ENCODE data around the gene JAML. TPM values are rescaled to one million over a fixed set of nuclear protein-coding genes. Genes with fewer than 3 reads are reported as not detected.
A peak's percentile ranks its signal among the peaks of the same experiment; 100 is the strongest.

JAML gene
- total and polyA plus RNA-seq, 4 experiments from 2014 or later: 115 to 194 (median 142) TPM

- no peak overlapping the region for H3K4me3 Mint-ChIP-seq
- H3K4me1 Mint-ChIP-seq: peaks cover 12 to 30% (median 21%) of the 10 kb centered on the region in 4 donors
- H3K4me3 ChIP-seq (ENCODE audit: low read length in 2 of 2): no peak overlapping the region
- H3K4me1 ChIP-seq (ENCODE audit: insufficient read depth, low read length): peaks cover 85% of the 10 kb centered on the region
- H3K27me3 ChIP-seq (ENCODE audit: insufficient read depth, low read length): no peaks in the 10 kb centered on the region
- no peaks in the 10 kb centered on the region for H3K27me3 Mint-ChIP-seq
- H3K36me3 Mint-ChIP-seq: peaks cover 14 to 34% of the 10 kb centered on the region in 2 donors
- H3K27ac Mint-ChIP-seq: no peak overlapping the region
- H3K36me3 ChIP-seq (ENCODE audit: insufficient read depth, low read length): peaks cover 8% of the 10 kb centered on the region
- DNase-seq: peak; percentile 73 to 88 (median 80)
- ChIA-PET POLR2A (ENCODE audit: partially characterized antibody) (interaction anchor here (0.6 to 5.6 kb wide), 20 partner anchors 12 to 232 kb away, joined by 3 to 83 read pairs (median 8); partner anchors contain the start of genes CD3D, CD3E, JAML and MPZL2), CTCF (ENCODE audit: partially characterized antibody) (interaction anchor here (0.7 to 2.0 kb wide), 19 partner anchors 8 to 156 kb away, joined by 3 to 22 read pairs (median 6); partner anchors contain the start of genes CD3D, JAML, MPZL3 and UBE4A)
- no peaks in the 10 kb centered on the region for H3K9me3 Mint-ChIP-seq
- no peak overlapping the region for H3K27ac ChIP-seq (ENCODE audit: low read depth, low read length)
- H3K9me3 ChIP-seq (ENCODE audit: control insufficient read depth in 1 of 2, low read length in 2 of 2): no peaks in the 10 kb centered on the region
- intact Hi-C loops (cut with micrococcal nuclease): loop anchor here (2.0 kb wide), 1 partner anchor 14 kb away; no protein-coding TSS in a partner anchor
Observed at GRCh38 chr11:118202599-118203422, 22.0 kb downstream of the JAML start.

- H3K4me3 ChIP-seq (ENCODE audit: low read length in 2 of 2): no peak overlapping the region
- H3K9me3 Mint-ChIP-seq: no peaks in the 10 kb centered on the region
Observed at GRCh38 chr11:118201966-118202365, 22.8 kb downstream of the JAML start.

GRCh38 chr11:118200901-118201680 lies 23.7 kb downstream of the JAML start:
- no peak overlapping the region for H3K27ac Mint-ChIP-seq
- Histone ChIP-seq H3K27me3 (ENCODE audit: insufficient read depth, low read length) (no peaks in the 10 kb centered on the region), H3K4me3 (ENCODE audit: low read length in 2 of 2) (no peak overlapping the region), H3K9me3 (ENCODE audit: control insufficient read depth in 1 of 2, low read length in 2 of 2) (no peaks in the 10 kb centered on the region), H3K36me3 (ENCODE audit: insufficient read depth, low read length) (peaks cover 18% of the 10 kb centered on the region), H3K27ac (ENCODE audit: low read depth, low read length) (peak overlapping the region; percentile 16), H3K4me1 (ENCODE audit: insufficient read depth, low read length) (peaks cover 73% of the 10 kb centered on the region)
- ChIA-PET POLR2A (ENCODE audit: partially characterized antibody) (interaction anchor here (0.9 to 5.6 kb wide), 10 partner anchors 14 to 103 kb away, joined by 3 to 83 read pairs (median 22); partner anchors contain the start of genes CD3E, JAML and MPZL3), CTCF (ENCODE audit: partially characterized antibody) (interaction anchor here (0.8 to 3.3 kb wide), 9 partner anchors 10 to 95 kb away, joined by 3 to 36 read pairs (median 11); partner anchors contain the start of genes JAML and MPZL3)
- H3K9me3 Mint-ChIP-seq: no peaks in the 10 kb centered on the region
- DNase-seq: peak; percentile 33 to 74 (median 51)
- H3K27me3 Mint-ChIP-seq: no peaks in the 10 kb centered on the region
- H3K4me3 Mint-ChIP-seq: no peak overlapping the region
- H3K36me3 Mint-ChIP-seq: peaks cover 20 to 30% of the 10 kb centered on the region in 2 donors
- intact Hi-C loops (cut with micrococcal nuclease): no loop called here
- peaks cover 12 to 15% (median 14%) of the 10 kb centered on the region in 4 donors for H3K4me1 Mint-ChIP-seq

More at GRCh38 chr11:118201966-118202365, 22.8 kb downstream of the JAML start:
- Mint-ChIP-seq H3K27me3 (no peaks in the 10 kb centered on the region), H3K4me3 (no peak overlapping the region), H3K36me3 (peaks cover 13 to 37% of the 10 kb centered on the region in 2 donors), H3K27ac (no peak overlapping the region), H3K4me1 (peaks cover 12 to 24% (median 18%) of the 10 kb centered on the region in 4 donors)
- no peaks in the 10 kb centered on the region for H3K9me3 ChIP-seq (ENCODE audit: control insufficient read depth in 1 of 2, low read length in 2 of 2)
- intact Hi-C loops (cut with micrococcal nuclease): loop anchor here (2.0 kb wide), 1 partner anchor 15 kb away; no protein-coding TSS in a partner anchor
- peaks cover 15% of the 10 kb centered on the region for H3K36me3 ChIP-seq (ENCODE audit: insufficient read depth, low read length)
- ChIA-PET POLR2A (ENCODE audit: partially characterized antibody) (interaction anchor here (0.6 to 5.6 kb wide), 20 partner anchors 13 to 233 kb away, joined by 3 to 83 read pairs (median 8); partner anchors contain the start of genes CD3E, JAML, MPZL2 and MPZL3), CTCF (ENCODE audit: partially characterized antibody) (interaction anchor here (0.7 to 2.0 kb wide), 21 partner anchors 9 to 157 kb away, joined by 3 to 22 read pairs (median 5); partner anchors contain the start of genes CD3D, JAML, MPZL3 and UBE4A)
- peaks cover 81% of the 10 kb centered on the region for H3K4me1 ChIP-seq (ENCODE audit: insufficient read depth, low read length)
- no peaks in the 10 kb centered on the region for H3K27me3 ChIP-seq (ENCODE audit: insufficient read depth, low read length)
- peak overlapping the region; percentile 32 for H3K27ac ChIP-seq (ENCODE audit: low read depth, low read length)
- DNase-seq: peak in 1 of 5 donors; percentile 24

GRCh38 chr11:118200497-118200896 lies 24.3 kb downstream of the JAML start:
- intact Hi-C loops (cut with micrococcal nuclease): no loop called here
- CTCF ChIA-PET (ENCODE audit: partially characterized antibody): interaction anchor here (1.0 to 3.3 kb wide), 10 partner anchors 14 to 287 kb away, joined by 3 to 138 read pairs (median 44); partner anchors contain the start of genes MPZL2 and MPZL3
- peaks cover 67% of the 10 kb centered on the region for H3K4me1 ChIP-seq (ENCODE audit: insufficient read depth, low read length)

GRCh38 chr11:118199135-118199534 lies 25.7 kb downstream of the JAML start:
- H3K4me1 ChIP-seq (ENCODE audit: insufficient read depth, low read length): peaks cover 55% of the 10 kb centered on the region

More at GRCh38 chr11:118200497-118200896, 24.3 kb downstream of the JAML start:
- H3K36me3 Mint-ChIP-seq: peaks cover 22 to 27% of the 10 kb centered on the region in 2 donors
- Histone ChIP-seq H3K27me3 (ENCODE audit: insufficient read depth, low read length) (no peaks in the 10 kb centered on the region), H3K9me3 (ENCODE audit: control insufficient read depth in 1 of 2, low read length in 2 of 2) (no peaks in the 10 kb centered on the region), H3K4me3 (ENCODE audit: low read length in 2 of 2) (no peak overlapping the region), H3K36me3 (ENCODE audit: insufficient read depth, low read length) (peaks cover 15% of the 10 kb centered on the region), H3K27ac (ENCODE audit: low read depth, low read length) (peak overlapping the region; percentile 16)
- no peak overlapping the region for H3K4me3 Mint-ChIP-seq
- no peak for DNase-seq
- no peaks in the 10 kb centered on the region for H3K9me3 Mint-ChIP-seq
- no peak overlapping the region for H3K27ac Mint-ChIP-seq
- peaks cover 7 to 14% (median 11%) of the 10 kb centered on the region in 4 donors for H3K4me1 Mint-ChIP-seq
- POLR2A ChIA-PET (ENCODE audit: partially characterized antibody): interaction anchor here (1.1 to 3.3 kb wide), 3 partner anchors 25 to 52 kb away, joined by 4 to 26 read pairs (median 22); partner anchors contain the start of genes JAML and MPZL3
- no peaks in the 10 kb centered on the region for H3K27me3 Mint-ChIP-seq

GRCh38 chr11:118198370-118198769 lies 26.4 kb downstream of the JAML start:
- Histone ChIP-seq H3K36me3 (ENCODE audit: insufficient read depth, low read length) (peaks cover 27% of the 10 kb centered on the region), H3K27ac (ENCODE audit: low read depth, low read length) (peak overlapping the region; percentile 27), H3K27me3 (ENCODE audit: insufficient read depth, low read length) (no peaks in the 10 kb centered on the region), H3K4me3 (ENCODE audit: low read length in 2 of 2) (no peak overlapping the region), H3K9me3 (ENCODE audit: control insufficient read depth in 1 of 2, low read length in 2 of 2) (no peaks in the 10 kb centered on the region), H3K4me1 (ENCODE audit: insufficient read depth, low read length) (peaks cover 47% of the 10 kb centered on the region)
- Mint-ChIP-seq H3K27me3 (no peaks in the 10 kb centered on the region), H3K4me3 (peak overlapping the region in 7 of 8 donors; percentile 13 to 70 (median 47)), H3K27ac (peak overlapping the region in 6 of 7 donors; percentile 26 to 93 (median 77)), H3K4me1 (peaks cover 3 to 14% (median 9%) of the 10 kb centered on the region in 4 donors), H3K9me3 (no peaks in the 10 kb centered on the region), H3K36me3 (peaks cover 42 to 43% of the 10 kb centered on the region in 2 donors)
- ChIA-PET POLR2A (ENCODE audit: partially characterized antibody) (interaction anchor here (0.6 to 3.3 kb wide), 24 partner anchors 11 to 147 kb away, joined by 3 to 26 read pairs (median 6); partner anchors contain the start of genes CD3E, CD3G, JAML and MPZL3), CTCF (ENCODE audit: partially characterized antibody) (interaction anchor here (0.6 to 3.3 kb wide), 66 partner anchors 9 to 1061 kb away, joined by 3 to 138 read pairs (median 6); partner anchors contain the start of genes CD3D, CD3E, JAML and MPZL2)
- peak; percentile 69 to 81 (median 76) for DNase-seq
- intact Hi-C loops (cut with micrococcal nuclease): loop anchor here (1.0 to 2.0 kb wide), 6 partner anchors 26 to 290 kb away; partner anchors contain the start of gene JAML

More at GRCh38 chr11:118199135-118199534, 25.7 kb downstream of the JAML start:
- Mint-ChIP-seq H3K9me3 (no peaks in the 10 kb centered on the region), H3K27me3 (no peaks in the 10 kb centered on the region), H3K27ac (peak overlapping the region in 6 of 7 donors; percentile 53 to 94 (median 70)), H3K36me3 (peaks cover 34 to 35% of the 10 kb centered on the region in 2 donors), H3K4me3 (no peak overlapping the region), H3K4me1 (peaks cover 3 to 14% (median 9%) of the 10 kb centered on the region in 4 donors)
- Histone ChIP-seq H3K4me3 (ENCODE audit: low read length in 2 of 2) (no peak overlapping the region), H3K27me3 (ENCODE audit: insufficient read depth, low read length) (no peaks in the 10 kb centered on the region), H3K27ac (ENCODE audit: low read depth, low read length) (no peak overlapping the region), H3K9me3 (ENCODE audit: control insufficient read depth in 1 of 2, low read length in 2 of 2) (no peaks in the 10 kb centered on the region), H3K36me3 (ENCODE audit: insufficient read depth, low read length) (peaks cover 21% of the 10 kb centered on the region)
- intact Hi-C loops (cut with micrococcal nuclease): loop anchor here (2.0 kb wide), 2 partner anchors 26 to 42 kb away; partner anchors contain the start of gene JAML
- ChIA-PET POLR2A (ENCODE audit: partially characterized antibody) (interaction anchor here (0.6 to 3.3 kb wide), 20 partner anchors 12 to 112 kb away, joined by 3 to 26 read pairs (median 6); partner anchors contain the start of genes CD3E, JAML and MPZL3), CTCF (ENCODE audit: partially characterized antibody) (interaction anchor here (0.6 to 3.3 kb wide), 62 partner anchors 10 to 1060 kb away, joined by 3 to 138 read pairs (median 6); partner anchors contain the start of genes CD3D, CD3E, JAML and MPZL2)
- no peak for DNase-seq

Data from CD4-positive, alpha-beta memory T cell (primary cell).